ENCODE results near the gene ABRAXAS1.

Gene ABRAXAS1

GRCh38 chr4:83413676-83414075, 71.2 kb downstream of the ABRAXAS1 start:
- no peak overlapping the region for H3K9ac ChIP-seq (ENCODE audit: low read length)
- H3F3A ChIP-seq (ENCODE audit: insufficient read depth): no peaks in the 10 kb centered on the region
- no peaks in the 10 kb centered on the region for H4K20me1 ChIP-seq (ENCODE audit: low read depth, low read length)
- H3K9me3 ChIP-seq (ENCODE audit: insufficient read depth, low read length): no peaks in the 10 kb centered on the region
- no peaks in the 10 kb centered on the region for H3K9me2 ChIP-seq (replicated peaks; ENCODE audit: insufficient read depth, low read length)
- no peaks in the 10 kb centered on the region for H3K79me2 ChIP-seq (ENCODE audit: insufficient read depth, low read length)
- no peak overlapping the region for H3K27ac ChIP-seq (ENCODE audit: low read depth, low read length)
- H2AFZ ChIP-seq (ENCODE audit: low read depth, low read length, severe bottlenecking): no peak overlapping the region
- no peaks in the 10 kb centered on the region for H3K27me3 ChIP-seq (ENCODE audit: low read length)
- no peak overlapping the region for H3K4me2 ChIP-seq (ENCODE audit: low read depth, low read length, poor library complexity, severe bottlenecking)
- TF ChIP-seq EZH2phosphoT487 (conservative IDR thresholded peaks at IDR 0.05; ENCODE audit: low read length) (no peak), CTCF (IDR thresholded peaks at IDR 0.05; ENCODE audit: insufficient read depth, low read length, poor library complexity, severe bottlenecking) (no peak)
- no peaks in the 10 kb centered on the region for H3K36me3 ChIP-seq (ENCODE audit: low read length)
- H3K4me3 ChIP-seq (ENCODE audit: insufficient read depth, low read length, poor library complexity, severe bottlenecking): no peak overlapping the region
